Common myeloid progenitor, CD34-positive (primary cell): ENCODE results near the gene SLX9.

Source experiments
- CTCF ChIA-PET: fragments of 350-600 bp; sonication (Branson Sonifier 250); formaldehyde crosslinking; loops from one replicate; lab custom pipeline; 2021; ENCODE audit warnings: antibody characterized with exemption; lab: Charles Lee
- POLR2A ChIA-PET: fragments of 350-600 bp; sonication (Branson Sonifier 250); formaldehyde crosslinking; loops from one replicate; lab custom pipeline; 2021; ENCODE audit warnings: antibody characterized with exemption; lab: Charles Lee
- DNase-seq, 3 donors: peaks; one replicate each; pipeline versions ENCODE4 v3.0.0 to v3.0.0-alpha.2; 2013
- H3K27ac ChIP-seq, 2 experiments: 1 replicate in 1 of 2; 2 replicates in 1 of 2; pipeline ENCODE4 v1.7.0; 2013; ENCODE audit warnings: inconsistent platforms in 2 of 2, low read length in 2 of 2, mild to moderate bottlenecking in 2 of 2, low read depth in 1 of 2, moderate library complexity in 1 of 2; ENCODE audit not compliant: severe bottlenecking in 2 of 2, insufficient read depth in 1 of 2, poor library complexity in 1 of 2
- H3K27me3 ChIP-seq, 5 experiments: replicated peaks in 2 of 5; 1 replicate in 3 of 5; 2 replicates in 2 of 5; pipeline versions ENCODE4 v1.6.1 to v1.7.0; 2013; ENCODE audit warnings: low read length in 4 of 5, mild to moderate bottlenecking in 2 of 5, moderate library complexity in 2 of 5, inconsistent platforms in 1 of 5; ENCODE audit not compliant: insufficient read depth in 5 of 5, control insufficient read depth in 4 of 5
- H3K36me3 ChIP-seq, 4 experiments: 1 replicate in 2 of 4; 2 replicates in 2 of 4; pipeline versions ENCODE4 v1.6.1 to v1.7.0; 2013; ENCODE audit warnings: low read length in 3 of 4, control low read depth in 1 of 4, mild to moderate bottlenecking in 1 of 4; ENCODE audit not compliant: control insufficient read depth in 4 of 4, insufficient read depth in 4 of 4
- H3K4me1 ChIP-seq, 4 experiments: 1 replicate in 3 of 4; 2 replicates in 1 of 4; pipeline versions ENCODE4 v1.6.1 to v1.7.1; 2013; ENCODE audit warnings: low read length in 3 of 4, mild to moderate bottlenecking in 3 of 4, control low read depth in 1 of 4, inconsistent platforms in 1 of 4, moderate library complexity in 1 of 4; ENCODE audit not compliant: control insufficient read depth in 4 of 4, insufficient read depth in 4 of 4; ENCODE audit errors: control extremely low read depth in 1 of 4
- H3K4me3 ChIP-seq, 7 experiments: 1 replicate in 4 of 7; 2 replicates in 3 of 7; pipeline versions ENCODE4 v1.5.1 to v1.7.0; 2013; ENCODE audit warnings: mild to moderate bottlenecking in 7 of 7, low read length in 6 of 7, moderate library complexity in 6 of 7, inconsistent platforms in 2 of 7, low read depth in 2 of 7, control low read depth in 1 of 7; ENCODE audit not compliant: insufficient read depth in 4 of 7, control insufficient read depth in 1 of 7; ENCODE audit errors: extremely low read depth in 1 of 7
- H3K9me3 ChIP-seq, 5 experiments: 1 replicate in 4 of 5; 2 replicates in 1 of 5; pipeline versions ENCODE4 v1.6.1 to v1.7.1; 2013; ENCODE audit warnings: low read length in 4 of 5, mild to moderate bottlenecking in 2 of 5, inconsistent platforms in 1 of 5, low read depth in 1 of 5, moderate library complexity in 1 of 5; ENCODE audit not compliant: control insufficient read depth in 4 of 5, insufficient read depth in 2 of 5; ENCODE audit errors: control extremely low read depth in 1 of 5
- WGBS: methylation state at CpG from one replicate; pipeline ENCODE4 v1.1.5; 2013; ENCODE audit not compliant: insufficient coverage; 5-methylcytosine and 5-hydroxymethylcytosine counted together

Gene SLX9

GRCh38 chr21:45000637-45001133, 60.9 kb downstream of the SLX9 start:
- Histone ChIP-seq H3K27me3 (peaks cover 0 to 4% (median 0%) of the 10 kb centered on the region in 5 experiments), H3K9me3 (peaks cover 0 to 4% (median 3%) of the 10 kb centered on the region in 5 experiments), H3K27ac (no peak overlapping the region), H3K4me1 (no peaks in the 10 kb centered on the region), H3K36me3 (no peaks in the 10 kb centered on the region), H3K4me3 (no peak overlapping the region)
- ChIA-PET POLR2A (no interaction called here), CTCF (no interaction called here)
- no peak for DNase-seq
- 91% methylated on average over 27 of the region's 27 CpGs for WGBS

- ChIA-PET CTCF (interaction anchor here (1.0 kb wide), 1 partner anchor 58 kb away, joined by 3 read pairs; no protein-coding TSS in a partner anchor), POLR2A (interaction anchor here (0.6 kb wide), 1 partner anchor 21 kb away, joined by 3 read pairs; no protein-coding TSS in a partner anchor)
- no peak overlapping the region for H3K4me3 ChIP-seq
- H3K4me1 ChIP-seq = no peaks in the 10 kb centered on the region
- no peaks in the 10 kb centered on the region for H3K36me3 ChIP-seq
- H3K27me3 ChIP-seq = peaks cover 0 to 4% (median 0%) of the 10 kb centered on the region in 5 experiments
- no peak for DNase-seq
- H3K27ac ChIP-seq = no peak overlapping the region
- H3K9me3 ChIP-seq = peaks cover 0 to 10% (median 4%) of the 10 kb centered on the region in 5 experiments
- WGBS = 93% methylated on average over 34 of the region's 46 CpGs
Measured at GRCh38 chr21:45001134-45002095, 61.6 kb downstream of the SLX9 start.

GRCh38 chr21:45002381-45003204, 62.8 kb downstream of the SLX9 start:
- Histone ChIP-seq H3K9me3 (peaks cover 0 to 14% (median 7%) of the 10 kb centered on the region in 5 experiments), H3K4me3 (no peak overlapping the region), H3K4me1 (no peaks in the 10 kb centered on the region), H3K36me3 (no peaks in the 10 kb centered on the region), H3K27me3 (peaks cover 0 to 12% (median 4%) of the 10 kb centered on the region in 5 experiments), H3K27ac (no peak overlapping the region)
- 99% methylated on average over 23 of the region's 28 CpGs for WGBS
- CTCF ChIA-PET = no interaction called here
- POLR2A ChIA-PET = no interaction called here
- DNase-seq = no peak

GRCh38 chr21:45003331-45004058, 63.7 kb downstream of the SLX9 start:
- POLR2A ChIA-PET = no interaction called here
- Histone ChIP-seq H3K9me3 (peaks cover 0 to 15% (median 7%) of the 10 kb centered on the region in 5 experiments), H3K4me3 (no peak overlapping the region), H3K27ac (no peak overlapping the region), H3K36me3 (no peaks in the 10 kb centered on the region), H3K4me1 (no peaks in the 10 kb centered on the region), H3K27me3 (peaks cover 0 to 12% (median 4%) of the 10 kb centered on the region in 5 experiments)
- CTCF ChIA-PET = no interaction called here
- WGBS = 94% methylated on average over 13 of the region's 14 CpGs
- DNase-seq = no peak

- 97% methylated on average over 3 of the region's 8 CpGs for WGBS
- CTCF ChIA-PET = no interaction called here
- no peak for DNase-seq
- no peaks in the 10 kb centered on the region for H3K4me1 ChIP-seq
- H3K9me3 ChIP-seq = peaks cover 0 to 18% (median 9%) of the 10 kb centered on the region in 5 experiments
- H3K27me3 ChIP-seq = peaks cover 0 to 12% (median 8%) of the 10 kb centered on the region in 5 experiments
- POLR2A ChIA-PET = no interaction called here
- no peaks in the 10 kb centered on the region for H3K36me3 ChIP-seq
- no peak overlapping the region for H3K27ac ChIP-seq
- no peak overlapping the region for H3K4me3 ChIP-seq
Measured at GRCh38 chr21:45004059-45004422, 64.2 kb downstream of the SLX9 start.

- H3K36me3 ChIP-seq = no peaks in the 10 kb centered on the region
- ChIA-PET CTCF (interaction anchor here (1.6 kb wide), 1 partner anchor 8 kb away, joined by 3 read pairs; no protein-coding TSS in a partner anchor), POLR2A (no interaction called here)
- DNase-seq = no peak
- H3K4me3 ChIP-seq = no peak overlapping the region
- no peaks in the 10 kb centered on the region for H3K4me1 ChIP-seq
- H3K27ac ChIP-seq = no peak overlapping the region
- H3K27me3 ChIP-seq = peaks cover 0 to 12% (median 8%) of the 10 kb centered on the region in 5 experiments
- WGBS = 91% methylated on average over 34 of the region's 40 CpGs
- peaks cover 0 to 18% (median 9%) of the 10 kb centered on the region in 5 experiments for H3K9me3 ChIP-seq
Measured at GRCh38 chr21:45004481-45005247, 64.8 kb downstream of the SLX9 start.
